Adipose tissue (tissue), 3 donors: ENCODE results near the gene RBM10. TPM values are rescaled to one million over a fixed set of nuclear protein-coding genes. Genes with fewer than 3 reads are reported as not detected.

ENCODE experiments used
- H3K27ac ChIP-seq: one replicate; pipeline ENCODE4 v1.5.1; 2013; ENCODE audit warnings: low read depth, low read length
- WGBS, 3 donors: extraction: QIAGEN DNeasy Blood & Tissue Kit; methylation state at CpG; one replicate each; pipeline ENCODE4 v1.1.7; 2013; 5-methylcytosine and 5-hydroxymethylcytosine counted together
- polyA plus RNA-seq, 3 donors: library from polyadenylated mRNA; stranded (reverse); fragments of 200-250 nt; gene quantifications; one replicate each; pipeline ENCODE4 v1.2.3, GENCODE V29; 2013
- donor health status: healthy with polysubstance abuse.
- donor health status: Bipolar disorder and iron deficiency.
- donor health status: healthy.

RBM10 gene
- polyA plus RNA-seq, 3 donors = 22.3 to 25.2 (median 22.6) TPM

DNA sequence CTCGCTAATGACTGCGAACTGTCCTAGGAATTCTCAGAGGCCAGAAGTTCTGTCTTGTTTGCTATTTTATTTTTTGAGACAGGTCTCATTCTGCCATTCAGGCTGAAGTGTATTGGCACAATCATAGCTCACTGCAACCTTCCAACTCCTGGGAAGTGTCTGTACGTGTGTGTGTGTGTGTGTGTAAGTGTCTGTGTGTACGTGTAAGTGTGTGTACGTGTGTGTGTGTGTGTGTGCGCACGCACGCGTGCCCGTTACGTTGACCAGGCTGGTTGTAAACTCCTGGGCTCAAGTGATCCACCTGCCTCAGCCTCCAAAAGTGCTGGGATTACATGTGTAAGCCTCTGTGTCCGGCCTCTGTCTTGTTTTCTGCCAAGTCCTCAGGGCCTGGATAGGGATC is 63.1 kb downstream of the RBM10 start:
- 85 to 89% (median 86%) methylated on average over 12 of the region's 12 CpGs for WGBS, 3 donors
- no peak overlapping the region for H3K27ac ChIP-seq

DNA sequence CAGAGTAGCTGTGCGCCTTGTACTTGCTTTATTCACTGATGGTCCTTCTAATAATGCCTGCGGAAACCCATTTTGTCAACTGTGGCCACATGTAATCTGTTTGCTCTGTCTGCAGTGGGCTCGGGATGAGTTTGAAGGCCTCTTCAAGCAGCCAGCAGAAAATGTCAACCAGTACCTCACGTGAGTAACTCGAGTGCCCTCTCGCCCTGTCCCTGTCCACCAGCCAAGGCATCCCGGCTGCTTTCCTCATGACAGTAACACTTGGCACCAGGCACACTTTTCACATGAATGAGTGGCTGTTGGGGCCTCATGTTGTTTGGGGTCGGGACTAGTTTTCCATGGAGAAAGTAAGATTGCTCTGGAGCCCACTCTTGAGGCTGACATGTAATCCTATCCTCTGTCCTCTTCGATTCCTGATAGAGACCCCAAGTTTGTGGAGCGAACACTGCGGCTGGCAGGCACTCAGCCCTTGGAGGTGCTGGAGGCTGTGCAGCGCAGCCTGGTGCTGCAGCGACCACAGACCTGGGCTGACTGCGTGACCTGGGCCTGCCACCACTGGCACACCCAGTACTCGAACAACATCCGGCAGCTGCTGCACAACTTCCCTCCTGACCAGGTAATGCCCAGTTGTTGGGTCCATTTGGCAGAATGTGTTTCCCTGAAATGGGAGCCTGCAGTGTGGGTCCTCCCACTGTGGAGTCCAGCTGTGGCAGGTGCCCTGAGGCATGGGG is 64.7 kb downstream of the RBM10 start:
- no peak overlapping the region for H3K27ac ChIP-seq
- WGBS, 3 donors = 92 to 95% (median 93%) methylated on average over 14 to 16 of the region's 16 CpGs

DNA sequence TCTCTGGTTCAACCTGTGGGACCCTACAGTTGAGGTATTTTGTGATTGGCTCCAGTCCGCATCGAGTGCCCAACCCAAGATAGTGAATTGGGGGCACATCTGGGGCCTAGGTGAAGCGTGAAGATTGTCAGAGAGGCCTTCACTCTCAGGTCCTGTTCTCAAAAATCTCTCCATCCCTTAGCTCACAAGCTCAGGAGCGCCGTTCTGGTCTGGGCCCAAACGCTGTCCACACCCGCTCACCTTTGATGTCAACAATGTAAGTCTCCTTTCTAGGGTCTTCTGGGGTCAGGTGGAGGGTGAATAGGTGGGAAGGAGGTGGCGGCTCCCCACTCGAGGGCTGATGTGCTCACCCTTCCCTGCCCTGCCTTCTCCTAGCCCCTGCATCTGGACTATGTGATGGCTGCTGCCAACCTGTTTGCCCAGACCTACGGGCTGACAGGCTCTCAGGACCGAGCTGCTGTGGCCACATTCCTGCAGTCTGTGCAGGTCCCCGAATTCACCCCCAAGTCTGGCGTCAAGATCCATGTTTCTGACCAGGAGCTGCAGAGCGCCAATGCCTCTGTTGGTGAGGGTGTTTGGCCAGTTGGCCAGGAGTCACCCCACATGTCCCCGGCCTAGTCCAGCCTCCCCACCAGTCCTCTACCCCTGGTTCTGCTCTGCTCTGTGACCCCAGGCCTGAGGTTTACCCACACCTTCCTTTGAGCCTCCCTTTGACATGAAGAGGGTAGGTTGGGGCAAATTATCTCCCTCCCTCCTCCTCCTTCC is 65.8 kb downstream of the RBM10 start:
- WGBS, 3 donors = 90 to 95% (median 92%) methylated on average over 12 to 15 of the region's 15 CpGs
- no peak overlapping the region for H3K27ac ChIP-seq

- 89 to 96% (median 95%) methylated on average over 12 of the region's 12 CpGs for WGBS, 3 donors
- no peak overlapping the region for H3K27ac ChIP-seq
Measured at GRCh38 chrX:47212381-47213293, 67.6 kb downstream of the RBM10 start.

DNA sequence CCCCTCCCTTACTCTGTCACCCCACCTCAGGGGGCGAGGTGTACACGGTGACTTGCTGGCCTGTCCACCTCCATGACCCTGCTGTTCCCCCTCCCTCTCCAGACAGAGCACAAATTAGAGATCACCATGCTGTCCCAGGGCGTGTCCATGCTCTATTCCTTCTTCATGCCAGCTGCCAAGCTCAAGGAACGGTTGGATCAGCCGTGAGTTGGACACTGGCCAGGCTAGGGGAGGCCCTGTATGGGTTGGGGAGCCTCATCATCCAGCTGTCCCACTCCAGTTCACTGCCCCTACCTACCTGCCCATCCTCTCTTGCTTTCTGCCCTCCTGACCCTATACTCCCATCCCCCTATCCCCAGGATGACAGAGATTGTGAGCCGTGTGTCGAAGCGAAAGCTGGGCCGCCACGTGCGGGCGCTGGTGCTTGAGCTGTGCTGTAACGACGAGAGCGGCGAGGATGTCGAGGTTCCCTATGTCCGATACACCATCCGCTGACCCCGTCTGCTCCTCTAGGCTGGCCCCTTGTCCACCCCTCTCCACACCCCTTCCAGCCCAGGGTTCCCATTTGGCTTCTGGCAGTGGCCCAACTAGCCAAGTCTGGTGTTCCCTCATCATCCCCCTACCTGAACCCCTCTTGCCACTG is 69.5 kb downstream of the RBM10 start:
- H3K27ac ChIP-seq = no peak overlapping the region
- 88 to 90% (median 90%) methylated on average over 19 to 20 of the region's 20 CpGs for WGBS, 3 donors

- WGBS, 3 donors = 84 to 95% (median 89%) methylated on average over 12 of the region's 12 CpGs
- H3K27ac ChIP-seq = no peak overlapping the region
Measured at GRCh38 chrX:47215291-47215900, 70.4 kb downstream of the RBM10 start.

- WGBS, 3 donors = 77 to 88% (median 79%) methylated on average over 8 of the region's 8 CpGs
- no peak overlapping the region for H3K27ac ChIP-seq
Measured at GRCh38 chrX:47216393-47216925, 71.4 kb downstream of the RBM10 start.

DNA sequence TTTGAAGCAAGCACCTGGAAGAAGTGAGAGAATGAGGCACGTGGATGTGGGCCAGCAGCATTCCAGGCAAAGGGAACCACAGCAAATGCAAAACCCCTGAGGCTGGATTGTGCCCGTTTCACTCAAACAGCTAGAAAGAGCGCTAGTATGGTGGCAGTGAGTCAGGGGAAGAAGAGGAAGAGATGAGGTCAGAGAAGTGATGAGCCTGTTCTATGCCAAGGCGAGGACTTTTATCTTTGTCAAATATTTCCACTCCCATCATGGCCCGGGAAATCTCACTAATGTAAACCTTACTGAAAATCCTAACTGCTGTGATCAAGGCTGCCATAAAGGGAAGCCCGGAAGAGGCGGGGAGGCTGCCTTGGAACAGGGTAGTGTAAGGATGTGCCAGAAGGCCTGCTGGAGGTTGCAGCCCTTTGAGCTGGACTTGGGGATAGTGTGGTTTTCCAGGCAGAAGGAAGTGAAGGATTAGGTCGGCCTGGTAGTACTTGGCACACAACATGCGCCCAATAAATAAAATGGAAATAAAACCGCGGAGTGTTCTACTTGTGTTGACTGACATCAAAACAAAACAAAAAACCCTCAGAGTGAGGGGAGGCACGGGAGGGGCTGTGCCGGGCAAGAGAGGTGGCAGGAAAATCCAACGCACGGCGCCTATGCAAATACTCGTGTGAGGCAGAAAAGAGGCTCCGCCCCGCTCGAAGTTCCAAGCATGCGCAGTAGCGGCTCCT is 72.3 kb downstream of the RBM10 start:
- no peak overlapping the region for H3K27ac ChIP-seq

GRCh38 chrX:47217852-47218279 is 72.8 kb downstream of the RBM10 start:
- no peak overlapping the region for H3K27ac ChIP-seq
- WGBS, 3 donors = 0 to 5% (median 1%) methylated on average over 31 of the region's 31 CpGs

More for the DNA sequence above, 72.3 kb downstream of the RBM10 start:
- 4 to 18% (median 6%) methylated on average over 21 to 22 of the region's 22 CpGs for WGBS, 3 donors

GRCh38 chrX:47218280-47218919 is 73.4 kb downstream of the RBM10 start, which contains the start of gene CDK16:
Gene CDK16, plus strand, starts transcription at chrX:47218681. Its CDS starts 4,877 bp downstream, at chrX:47223558.
- WGBS, 3 donors = 0 to 1% (median 0%) methylated on average over 28 to 61 of the region's 61 CpGs
- H3K27ac ChIP-seq = no peak within 1 kb of the TSS

DNA sequence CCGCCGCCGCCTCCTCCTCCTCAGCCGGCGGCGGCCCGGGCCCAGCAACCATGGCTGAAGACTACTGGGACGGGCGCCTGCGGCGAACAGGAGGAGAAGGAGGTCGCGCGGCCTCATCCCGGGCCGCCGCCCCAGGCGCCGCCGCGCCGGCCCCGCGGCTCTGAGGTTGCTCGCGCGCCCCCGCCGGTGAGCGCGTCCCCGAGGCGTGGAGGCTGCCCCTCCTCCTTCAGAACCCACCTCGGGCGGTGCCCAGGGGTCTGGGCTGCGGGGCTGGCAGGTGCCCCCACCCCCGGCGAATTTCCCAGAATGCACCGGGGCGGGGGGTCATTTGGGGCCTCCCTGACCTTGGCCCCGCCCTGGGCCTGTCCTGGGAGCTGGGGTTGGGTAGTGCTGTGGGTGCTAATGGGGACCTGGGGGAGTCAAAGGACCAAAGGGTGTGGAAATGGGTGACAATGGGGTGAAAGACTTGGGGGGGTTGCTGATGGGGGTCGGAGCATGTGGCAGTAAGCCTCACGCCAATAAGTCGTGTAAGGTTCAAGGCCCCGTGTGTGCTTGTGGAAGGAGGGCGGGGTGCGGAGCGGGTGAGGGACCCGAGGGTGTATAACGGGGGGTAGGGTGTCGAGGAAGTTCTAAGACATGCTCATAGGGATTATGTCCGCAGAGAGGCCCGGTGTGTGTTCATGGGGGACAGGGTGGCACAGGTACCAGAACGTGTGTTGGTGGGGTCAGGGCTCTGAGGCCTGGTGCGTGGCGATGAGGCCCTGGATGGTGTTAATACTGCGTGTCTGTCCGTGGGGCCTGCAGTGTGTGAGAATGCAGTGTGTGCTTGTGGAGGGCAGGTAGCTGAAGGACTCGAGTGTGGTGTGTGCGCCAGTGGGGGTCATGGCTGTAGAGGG is 74.1 kb downstream of the RBM10 start:
- H3K27ac ChIP-seq = no peak overlapping the region
- WGBS, 3 donors = 1 to 16% (median 2%) methylated on average over 21 to 57 of the region's 60 CpGs

GRCh38 chrX:47221756-47222155 is 76.7 kb downstream of the RBM10 start:
- WGBS, 3 donors = 45 to 73% (median 53%) methylated on average over 4 of the region's 4 CpGs
- no peak overlapping the region for H3K27ac ChIP-seq

GRCh38 chrX:47222751-47223350 is 77.8 kb downstream of the RBM10 start:
- no peak overlapping the region for H3K27ac ChIP-seq
- 84 to 91% (median 90%) methylated on average over 10 of the region's 10 CpGs for WGBS, 3 donors

DNA sequence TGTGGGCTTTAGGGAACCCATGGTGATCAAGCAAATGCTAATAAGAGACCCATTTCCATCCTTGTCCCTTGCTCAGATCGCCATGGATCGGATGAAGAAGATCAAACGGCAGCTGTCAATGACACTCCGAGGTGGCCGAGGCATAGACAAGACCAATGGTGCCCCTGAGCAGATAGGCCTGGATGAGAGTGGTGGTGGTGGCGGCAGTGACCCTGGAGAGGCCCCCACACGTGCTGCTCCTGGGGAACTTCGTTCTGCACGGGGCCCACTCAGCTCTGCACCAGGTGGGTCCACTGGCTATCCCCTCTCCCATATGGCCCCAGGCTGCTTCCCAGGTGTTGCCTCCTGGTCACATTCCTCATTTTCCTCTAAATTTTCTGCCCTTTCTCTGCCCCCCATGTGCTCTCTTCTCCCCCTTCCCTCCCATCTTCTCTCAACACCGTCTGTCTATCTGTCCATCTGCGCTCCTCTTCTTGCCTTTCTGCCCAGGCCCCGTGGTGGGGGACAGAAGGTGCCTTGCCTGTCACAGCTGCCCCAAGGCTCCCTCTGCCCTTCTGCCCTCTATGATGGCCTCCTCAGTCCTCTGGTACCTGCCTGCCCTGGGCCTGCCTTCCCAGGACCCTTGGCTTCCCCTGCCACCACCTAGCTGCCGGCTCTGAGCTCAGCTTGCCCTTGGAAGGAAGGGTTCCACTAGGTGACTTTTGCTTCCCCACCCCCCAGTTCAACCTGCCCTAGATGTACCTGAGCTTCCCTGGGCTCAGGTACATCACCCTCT is 78.6 kb downstream of the RBM10 start:
- WGBS, 3 donors = 91 to 94% (median 93%) methylated on average over 7 to 13 of the region's 13 CpGs
- H3K27ac ChIP-seq = no peak overlapping the region
